Aorta (tissue), 5 donors: ENCODE data around the gene BEAN1. TPM values are rescaled to one million over a fixed set of nuclear protein-coding genes. Genes with fewer than 3 reads are reported as not detected.

ENCODE experiments used
- ATAC-seq: fragments of 200-7000 bp; cut with Tn5 transposase; one replicate; pipeline ENCODE4 v1.9.1; 2022; ENCODE audit warnings: moderate library complexity; ENCODE audit not compliant: low FRiP score
- DNase-seq, 2 donors: peaks; one replicate each; pipeline ENCODE4 v3.0.0-alpha.2; 2020
- H3K27ac ChIP-seq, 2 donors: one replicate each; pipeline ENCODE4 v1.5.1; 2013; ENCODE audit warnings: low read length in 2 of 2, mild to moderate bottlenecking in 2 of 2, moderate library complexity in 2 of 2, control low read depth in 1 of 2, inconsistent platforms in 1 of 2, low read depth in 1 of 2
- H3K27me3 ChIP-seq, 2 donors: one replicate each; pipeline ENCODE4 v1.6.1; 2013; ENCODE audit warnings: control low read depth in 1 of 2, low read length in 1 of 2, mild to moderate bottlenecking in 1 of 2, moderate library complexity in 1 of 2; ENCODE audit not compliant: insufficient read depth in 2 of 2, control insufficient read depth in 1 of 2
- H3K36me3 ChIP-seq, 2 donors: one replicate each; pipeline ENCODE4 v1.6.1; 2013; ENCODE audit warnings: control low read depth in 1 of 2, low read length in 1 of 2, mild to moderate bottlenecking in 1 of 2; ENCODE audit not compliant: insufficient read depth in 2 of 2, control insufficient read depth in 1 of 2
- H3K4me1 ChIP-seq, 2 donors: one replicate each; pipeline ENCODE4 v1.6.1; 2013; ENCODE audit warnings: low read length in 2 of 2, control low read depth in 1 of 2, mild to moderate bottlenecking in 1 of 2, moderate library complexity in 1 of 2; ENCODE audit not compliant: insufficient read depth in 2 of 2, control insufficient read depth in 1 of 2
- H3K4me3 ChIP-seq, 2 donors: one replicate each; pipeline ENCODE4 v1.5.1; 2013; ENCODE audit warnings: low read length in 2 of 2, control low read depth in 1 of 2, mild to moderate bottlenecking in 1 of 2
- H3K9me3 ChIP-seq: one replicate; pipeline ENCODE4 v1.6.1; 2013; ENCODE audit warnings: mild to moderate bottlenecking, low read length; ENCODE audit not compliant: control insufficient read depth
- WGBS, 2 donors: extraction: QIAGEN DNeasy Blood & Tissue Kit; methylation state at CpG; one replicate each; pipeline ENCODE4 v1.1.7; 2013; 5-methylcytosine and 5-hydroxymethylcytosine counted together
- intact Hi-C, 2 donors: fragments of 100-400 bp; cut with DNase I; formaldehyde crosslinking; loops; one replicate each; pipeline versions ENCODE4 v1.14.2 to v1.15.0; 2022
- polyA plus RNA-seq, 2 donors: library from polyadenylated mRNA; stranded (reverse); fragments of 200-250 nt; gene quantifications; one replicate each; pipeline ENCODE4 v1.2.3, GENCODE V29; 2013
- total RNA-seq, 2 donors: library from RNA; stranded (reverse); fragmentation: NEBNext Ultra II Directional; extraction: Animal tissue kit (Norgen Biotek cat#: 25700); gene quantifications; one replicate each; pipeline ENCODE4 v1.2.1, GENCODE V29; 2021
- donor health status: healthy with polysubstance abuse.
- donor health status: Bipolar disorder and iron deficiency.
- donor health status: DM: no; HTN: no; CAD: no.
- donor health status: DM: no; HTN: no; CAD: no.
- donor health status: DM: yes; HTN: yes; CAD: no.

Gene BEAN1
- total and polyA plus RNA-seq, 4 donors, result 0.13 to 1.8 (median 0.46) TPM

GRCh38 chr16:66475232-66475631 is 48.1 kb downstream of the BEAN1 start:
- 93 to 94% methylated on average over 2 of the region's 2 CpGs for WGBS, 2 donors
- peak in 1 of 2 donors; percentile 28 for DNase-seq
- H3K9me3 ChIP-seq, result no peaks in the 10 kb centered on the region
- no peak for ATAC-seq
- H3K27ac ChIP-seq, result no peak overlapping the region
- H3K27me3 ChIP-seq, result no peaks in the 10 kb centered on the region
- intact Hi-C loops, result loop anchor here in 1 of 2 donors (5.0 to 10.0 kb wide), 3 partner anchors 42 to 127 kb away; partner anchors contain the start of gene CMTM3
- H3K4me1 ChIP-seq, result no peaks in the 10 kb centered on the region
- no peaks in the 10 kb centered on the region for H3K36me3 ChIP-seq
- no peak overlapping the region for H3K4me3 ChIP-seq

DNA sequence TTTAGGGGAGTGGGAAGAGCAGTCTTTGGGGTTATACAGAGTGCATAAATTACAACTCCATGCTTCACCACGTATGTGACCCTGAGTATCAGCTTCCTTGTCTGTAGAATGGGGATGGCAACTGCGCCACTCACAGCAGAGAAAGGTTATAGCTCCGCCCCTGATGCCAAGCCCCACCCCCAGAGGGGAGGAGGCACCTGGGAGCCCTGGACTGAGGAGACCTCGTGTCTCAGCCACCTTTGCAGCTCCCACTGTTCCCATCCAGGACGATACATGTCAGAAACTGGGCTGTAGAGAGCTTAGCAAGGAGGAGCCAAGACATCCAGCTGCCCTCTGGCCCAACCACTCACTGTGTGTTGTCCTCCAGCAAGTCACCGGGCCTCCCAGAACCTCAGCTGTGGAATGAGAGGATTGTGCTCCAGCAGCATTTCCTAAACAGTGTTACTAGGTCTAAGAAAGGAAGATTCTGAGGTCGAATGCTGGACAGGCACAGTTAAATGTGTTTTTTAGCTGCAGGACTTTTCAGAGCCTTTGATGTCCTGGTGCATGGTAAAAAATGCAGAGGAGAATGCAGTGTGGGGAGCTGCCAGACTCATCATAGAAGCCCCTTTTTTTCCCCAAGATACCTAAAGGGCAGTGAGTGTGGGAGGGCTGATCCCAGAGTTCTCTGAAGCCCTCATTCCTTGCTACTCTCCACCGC is 49.4 kb downstream of the BEAN1 start:
- intact Hi-C loops, result loop anchor here in 1 of 2 donors (5.0 to 10.0 kb wide), 3 partner anchors 41 to 126 kb away; partner anchors contain the start of gene CMTM3
- H3K27me3 ChIP-seq, result no peaks in the 10 kb centered on the region
- no peak for ATAC-seq
- no peaks in the 10 kb centered on the region for H3K36me3 ChIP-seq
- no peaks in the 10 kb centered on the region for H3K4me1 ChIP-seq
- 52 to 58% methylated on average over 8 of the region's 8 CpGs for WGBS, 2 donors
- no peak overlapping the region for H3K4me3 ChIP-seq
- H3K9me3 ChIP-seq, result no peaks in the 10 kb centered on the region
- DNase-seq, result peak in 1 of 2 donors; percentile 68
- no peak overlapping the region for H3K27ac ChIP-seq

DNA sequence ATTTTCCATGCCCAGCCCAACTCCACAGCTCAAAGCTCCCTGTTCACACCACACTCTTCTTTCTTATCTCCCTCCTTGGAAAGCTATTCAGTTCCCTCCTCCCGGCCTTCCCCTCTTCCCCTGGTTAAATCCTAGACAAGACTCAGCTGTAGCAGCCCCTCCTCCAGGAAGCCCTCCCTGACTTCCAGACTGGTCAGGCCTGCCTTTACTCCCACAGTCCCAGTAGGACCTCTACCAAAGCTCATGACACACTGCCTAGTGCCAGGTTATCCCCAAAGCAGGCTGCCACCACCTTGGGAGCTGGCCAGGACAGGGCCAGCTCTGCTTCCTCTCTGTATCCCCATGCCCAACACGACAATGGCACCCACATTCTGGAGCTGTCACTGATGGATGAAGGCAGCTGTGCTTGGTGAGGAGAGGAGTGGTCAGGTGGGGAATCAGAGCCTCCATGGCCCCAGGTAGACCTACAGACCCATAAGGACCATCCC is 50.0 kb downstream of the BEAN1 start:
- H3K27me3 ChIP-seq, result no peaks in the 10 kb centered on the region
- H3K27ac ChIP-seq, result no peak overlapping the region
- no peak overlapping the region for H3K4me3 ChIP-seq
- intact Hi-C loops, result loop anchor here in 1 of 2 donors (5.0 to 10.0 kb wide), 3 partner anchors 40 to 125 kb away; partner anchors contain the start of gene CMTM3
- no peaks in the 10 kb centered on the region for H3K36me3 ChIP-seq
- ATAC-seq (no peak), DNase-seq (peak in 1 of 2 donors; percentile 67)
- 27 to 35% methylated on average over 2 of the region's 2 CpGs for WGBS, 2 donors
- H3K4me1 ChIP-seq, result no peaks in the 10 kb centered on the region
- H3K9me3 ChIP-seq, result no peaks in the 10 kb centered on the region

DNA sequence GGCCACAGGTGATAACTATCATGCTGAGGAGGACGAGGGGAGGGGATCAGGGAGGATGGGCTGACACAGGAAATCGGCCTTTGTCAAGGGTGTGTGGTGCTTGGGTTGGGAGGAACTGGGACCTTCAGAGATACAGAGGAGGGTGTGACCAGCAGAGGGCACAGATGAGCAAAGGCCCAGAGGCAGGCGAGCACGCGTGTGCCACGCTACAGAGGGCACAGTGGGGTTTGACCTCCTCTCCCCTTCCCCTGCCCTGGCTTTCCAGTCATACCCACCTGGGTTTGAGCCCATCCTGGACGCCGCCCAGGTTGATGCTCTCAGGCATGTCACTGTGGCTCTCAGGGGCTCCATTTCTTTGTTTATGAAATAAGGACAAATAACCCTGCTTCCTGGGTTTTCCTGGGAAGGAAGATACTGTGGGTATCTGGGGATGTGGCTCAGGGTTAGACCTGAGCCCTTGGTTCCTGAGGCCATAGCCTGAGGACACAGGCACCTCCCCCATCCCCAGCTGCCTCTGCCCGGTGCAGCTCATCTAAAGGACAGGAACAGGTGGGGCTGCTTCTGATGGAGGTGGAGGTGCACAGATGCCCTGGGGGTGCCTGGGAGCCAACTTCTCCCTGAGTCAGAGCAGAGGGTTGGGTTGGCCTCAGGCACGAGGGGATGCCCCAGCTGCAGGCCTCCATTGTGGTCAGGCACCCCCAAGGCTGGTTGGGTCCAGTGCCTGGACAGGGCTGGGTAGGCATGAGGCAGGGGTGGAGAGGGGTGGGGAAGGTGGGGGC is 51.8 kb downstream of the BEAN1 start:
- no peak overlapping the region for H3K4me3 ChIP-seq
- H3K4me1 ChIP-seq, result no peaks in the 10 kb centered on the region
- DNase-seq (peak; percentile 86 to 88), ATAC-seq (peak; percentile 82)
- intact Hi-C loops, result loop anchor here in 1 of 2 donors (5.0 to 10.0 kb wide), 3 partner anchors 38 to 123 kb away; partner anchors contain the start of gene CMTM3
- no peak overlapping the region for H3K27ac ChIP-seq
- 32 to 34% methylated on average over 10 of the region's 10 CpGs for WGBS, 2 donors
- H3K9me3 ChIP-seq, result no peaks in the 10 kb centered on the region
- no peaks in the 10 kb centered on the region for H3K27me3 ChIP-seq
- no peaks in the 10 kb centered on the region for H3K36me3 ChIP-seq

- WGBS, 2 donors, result 82 to 88% methylated on average over 5 of the region's 5 CpGs
- Histone ChIP-seq H3K36me3 (no peaks in the 10 kb centered on the region), H3K27ac (no peak overlapping the region), H3K4me3 (no peak overlapping the region), H3K9me3 (no peaks in the 10 kb centered on the region), H3K4me1 (no peaks in the 10 kb centered on the region), H3K27me3 (no peaks in the 10 kb centered on the region)
- ATAC-seq (no peak), DNase-seq (peak in 1 of 2 donors; percentile 51)
- intact Hi-C loops, result loop anchor here (5.0 to 10.0 kb wide), 5 partner anchors 38 to 127 kb away; partner anchors contain the start of genes CMTM3 (in 2 of the 2), CKLF (in 1 of the 2) and TK2 (in 1 of the 2)
Measured at GRCh38 chr16:66479661-66480264, 52.7 kb downstream of the BEAN1 start.

GRCh38 chr16:66480265-66481080 is 53.4 kb downstream of the BEAN1 start:
- Histone ChIP-seq H3K27me3 (no peaks in the 10 kb centered on the region), H3K27ac (no peak overlapping the region), H3K4me1 (no peaks in the 10 kb centered on the region), H3K36me3 (no peaks in the 10 kb centered on the region), H3K4me3 (no peak overlapping the region), H3K9me3 (no peaks in the 10 kb centered on the region)
- ATAC-seq (no peak), DNase-seq (peak in 1 of 2 donors; percentile 59)
- WGBS, 2 donors, result 88% methylated on average over 25 of the region's 25 CpGs
- intact Hi-C loops, result loop anchor here (5.0 kb wide), 3 partner anchors 72 to 128 kb away; partner anchors contain the start of genes CKLF (in 1 of the 2), CMTM3 (in 1 of the 2) and TK2 (in 1 of the 2)

DNA sequence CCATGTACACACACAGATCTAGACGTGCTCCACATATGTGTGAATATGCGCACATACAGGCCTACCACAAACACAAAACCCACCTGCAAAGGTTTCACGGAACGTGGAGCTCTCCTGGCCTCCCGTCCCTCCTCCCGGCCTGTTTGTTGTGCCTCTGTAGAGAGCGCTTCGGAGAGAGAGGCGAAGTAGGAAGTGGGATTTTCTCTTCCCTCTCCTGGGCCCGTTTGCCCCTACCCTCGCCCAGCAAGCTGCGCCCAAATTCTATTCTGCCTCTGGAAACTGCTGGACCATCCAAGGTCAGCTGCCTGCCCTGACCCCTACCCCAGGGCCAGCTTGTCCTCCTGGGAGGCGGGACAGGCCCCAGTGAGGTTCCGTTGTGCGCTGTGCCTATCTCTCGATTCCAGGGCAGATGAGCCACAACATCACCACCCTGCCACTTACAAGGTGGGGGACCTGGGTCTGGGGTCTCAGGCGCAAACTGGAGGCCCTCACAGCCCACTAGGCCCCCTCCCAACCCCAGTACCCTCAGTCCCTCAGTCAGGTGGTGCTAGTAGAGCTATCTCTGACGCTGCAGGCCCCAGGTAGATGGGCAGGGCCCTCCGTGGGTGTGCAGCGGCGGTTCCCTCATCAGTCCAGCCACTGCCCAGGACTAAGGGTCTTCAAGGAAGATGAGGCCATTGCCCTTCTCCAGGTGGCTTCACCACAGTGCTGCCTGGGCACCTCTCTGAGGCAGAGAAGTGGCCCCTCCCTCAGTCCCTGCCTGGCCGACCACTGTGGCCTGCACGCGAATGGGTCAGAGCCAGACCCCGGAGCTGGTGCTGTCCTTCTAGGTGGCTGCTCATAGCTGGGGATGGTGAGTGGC is 54.2 kb downstream of the BEAN1 start:
- H3K4me3 ChIP-seq, result no peak overlapping the region
- no peaks in the 10 kb centered on the region for H3K36me3 ChIP-seq
- 91% methylated on average over 25 of the region's 25 CpGs for WGBS, 2 donors
- intact Hi-C loops, result loop anchor here (5.0 kb wide), 3 partner anchors 71 to 129 kb away; partner anchors contain the start of genes CKLF (in 1 of the 2), CMTM3 (in 1 of the 2) and TK2 (in 1 of the 2)
- no peaks in the 10 kb centered on the region for H3K4me1 ChIP-seq
- ATAC-seq (no peak), DNase-seq (peak in 1 of 2 donors; percentile 61)
- no peaks in the 10 kb centered on the region for H3K9me3 ChIP-seq
- no peaks in the 10 kb centered on the region for H3K27me3 ChIP-seq
- no peak overlapping the region for H3K27ac ChIP-seq
